SK-N-MC (cell line): ENCODE measurements around the gene AGO3.

Source experiments
- DNase-seq: peaks from one replicate; pipeline ENCODE4 v3.0.0-alpha.2; 2011; ENCODE audit warnings: low read depth, low spot score
- H3K27ac ChIP-seq: fragments of 200-600 bp; sonication (generic); 2 replicates; pipeline ENCODE4 v1.5.1; 2016; ENCODE audit warnings: mixed run types
- H3K36me3 ChIP-seq: fragments of 200-600 bp; sonication (generic); 2 replicates; pipeline ENCODE4 v1.6.1; 2017; ENCODE audit warnings: antibody characterized with exemption, low read length, mixed read lengths; ENCODE audit not compliant: insufficient read depth
- H3K4me3 ChIP-seq: fragments of 200-600 bp; sonication (generic); 2 replicates; pipeline ENCODE4 v1.5.1; 2016
- H3K9ac ChIP-seq: fragments of 200-600 bp; sonication (generic); 2 replicates; pipeline ENCODE4 v1.8.0; 2017; ENCODE audit warnings: mixed run types, mixed read lengths; ENCODE audit not compliant: insufficient read length
- H3K9me3 ChIP-seq: fragments of 200-600 bp; sonication (generic); 2 replicates; pipeline ENCODE4 v1.6.1; 2017; ENCODE audit warnings: low read depth, mild to moderate bottlenecking, antibody characterized with exemption, low read length, moderate library complexity, mixed read lengths
- EZH2 ChIP-seq: fragments of 200-600 bp; sonication (generic); IDR thresholded peaks from one replicate; pipeline ENCODE4 v1.6.1; 2017; ENCODE audit warnings: antibody characterized with exemption
- FOXP2 ChIP-seq: optimal IDR thresholded peaks from 2 replicates; pipeline ENCODE3; 2011; ENCODE audit warnings: mild to moderate bottlenecking, moderate library complexity; ENCODE audit not compliant: insufficient read depth; ENCODE audit errors: extremely low read length, control extremely low read depth
- POLR2AphosphoS5 ChIP-seq: IDR thresholded peaks from 2 replicates; pipeline ENCODE4 v1.6.1; 2012; ENCODE audit warnings: mild to moderate bottlenecking, low read depth, low read length, borderline replicate concordance

Gene AGO3

GRCh38 chr1:36034692-36035091 is 103.8 kb downstream of the AGO3 start:
- no peak for TF ChIP-seq FOXP2
- TF ChIP-seq POLR2AphosphoS5: no peak
- no peak for TF ChIP-seq EZH2
- no peak overlapping the region for H3K9ac ChIP-seq
- no peak overlapping the region for H3K4me3 ChIP-seq
- no peak for DNase-seq
- H3K36me3 ChIP-seq: peaks cover 25% of the 10 kb centered on the region
- no peaks in the 10 kb centered on the region for H3K9me3 ChIP-seq
- H3K27ac ChIP-seq: no peak overlapping the region

- H3K36me3 ChIP-seq: peaks cover 30% of the 10 kb centered on the region
- TF ChIP-seq FOXP2 (no peak), POLR2AphosphoS5 (no peak), EZH2 (no peak)
- H3K9me3 ChIP-seq: no peaks in the 10 kb centered on the region
- DNase-seq: no peak
- no peak overlapping the region for H3K4me3 ChIP-seq
- no peak overlapping the region for H3K27ac ChIP-seq
- no peak overlapping the region for H3K9ac ChIP-seq
Observed at GRCh38 chr1:36035154-36035553, 104.2 kb downstream of the AGO3 start.

GRCh38 chr1:36040238-36040637 is 109.3 kb downstream of the AGO3 start:
- no peak for DNase-seq
- Histone ChIP-seq H3K27ac (no peak overlapping the region), H3K9ac (no peak overlapping the region), H3K4me3 (no peak overlapping the region), H3K36me3 (peaks cover 48% of the 10 kb centered on the region), H3K9me3 (no peaks in the 10 kb centered on the region)
- no peak for TF ChIP-seq EZH2
- TF ChIP-seq FOXP2: no peak
- no peak for TF ChIP-seq POLR2AphosphoS5

- H3K27ac ChIP-seq: no peak overlapping the region
- no peak overlapping the region for H3K9ac ChIP-seq
- DNase-seq: no peak
- no peak overlapping the region for H3K4me3 ChIP-seq
- no peak for TF ChIP-seq FOXP2
- no peak for TF ChIP-seq EZH2
- TF ChIP-seq POLR2AphosphoS5: no peak
- H3K9me3 ChIP-seq: no peaks in the 10 kb centered on the region
- H3K36me3 ChIP-seq: peaks cover 21% of the 10 kb centered on the region
Observed at GRCh38 chr1:36051821-36052220, 120.9 kb downstream of the AGO3 start.

- no peaks in the 10 kb centered on the region for H3K9me3 ChIP-seq
- no peak overlapping the region for H3K9ac ChIP-seq
- no peak overlapping the region for H3K4me3 ChIP-seq
- no peak for DNase-seq
- 0 out of 2 replicates have a peak, but pooled peaks cover 2% of the 10 kb centered on the region for H3K36me3 ChIP-seq
- no peak for TF ChIP-seq FOXP2
- no peak for TF ChIP-seq EZH2
- no peak for TF ChIP-seq POLR2AphosphoS5
- no peak overlapping the region for H3K27ac ChIP-seq
Observed at GRCh38 chr1:36053978-36054377, 123.1 kb downstream of the AGO3 start.

- Histone ChIP-seq H3K36me3 (0 out of 2 replicates have a peak, but pooled peaks cover 2% of the 10 kb centered on the region), H3K27ac (no peak overlapping the region), H3K4me3 (no peak overlapping the region), H3K9ac (no peak overlapping the region), H3K9me3 (no peaks in the 10 kb centered on the region)
- no peak for TF ChIP-seq EZH2
- no peak for TF ChIP-seq FOXP2
- TF ChIP-seq POLR2AphosphoS5: no peak
- DNase-seq: no peak
Observed at GRCh38 chr1:36055706-36056105, 124.8 kb downstream of the AGO3 start.

GRCh38 chr1:36062315-36062714 is 131.4 kb downstream of the AGO3 start:
- no peak overlapping the region for H3K9ac ChIP-seq
- no peaks in the 10 kb centered on the region for H3K9me3 ChIP-seq
- no peak for DNase-seq
- H3K4me3 ChIP-seq: no peak overlapping the region
- no peak for TF ChIP-seq POLR2AphosphoS5
- TF ChIP-seq FOXP2: no peak
- no peak for TF ChIP-seq EZH2
- H3K27ac ChIP-seq: no peak overlapping the region
- H3K36me3 ChIP-seq: no peaks in the 10 kb centered on the region; the same call in 1 of the 2 replicates

GRCh38 chr1:36067871-36068270 is 137.0 kb downstream of the AGO3 start:
- TF ChIP-seq EZH2: no peak
- no peak for TF ChIP-seq POLR2AphosphoS5
- TF ChIP-seq FOXP2: no peak
- Histone ChIP-seq H3K9me3 (no peaks in the 10 kb centered on the region; the same call in 1 of the 2 replicates), H3K27ac (no peak overlapping the region), H3K36me3 (no peaks in the 10 kb centered on the region; the same call in 1 of the 2 replicates), H3K4me3 (no peak overlapping the region), H3K9ac (no peak overlapping the region)
- DNase-seq: no peak

GRCh38 chr1:36068866-36069265 is 138.0 kb downstream of the AGO3 start:
- Histone ChIP-seq H3K4me3 (no peak overlapping the region), H3K9ac (no peak overlapping the region), H3K36me3 (no peaks in the 10 kb centered on the region; the same call in 1 of the 2 replicates), H3K27ac (no peak overlapping the region), H3K9me3 (no peaks in the 10 kb centered on the region; the same call in 1 of the 2 replicates)
- DNase-seq: no peak
- TF ChIP-seq EZH2 (no peak), FOXP2 (no peak), POLR2AphosphoS5 (no peak)
